ENCODE results near the gene ISCU. TPM values are rescaled to one million over a fixed set of nuclear protein-coding genes. Genes with fewer than 3 reads are reported as not detected.

ISCU gene
- polyA plus RNA-seq, 1 donor (not counting 4 experiments of a cell fraction or from before 2014, with no cell fraction given), result 106 TPM

DNA sequence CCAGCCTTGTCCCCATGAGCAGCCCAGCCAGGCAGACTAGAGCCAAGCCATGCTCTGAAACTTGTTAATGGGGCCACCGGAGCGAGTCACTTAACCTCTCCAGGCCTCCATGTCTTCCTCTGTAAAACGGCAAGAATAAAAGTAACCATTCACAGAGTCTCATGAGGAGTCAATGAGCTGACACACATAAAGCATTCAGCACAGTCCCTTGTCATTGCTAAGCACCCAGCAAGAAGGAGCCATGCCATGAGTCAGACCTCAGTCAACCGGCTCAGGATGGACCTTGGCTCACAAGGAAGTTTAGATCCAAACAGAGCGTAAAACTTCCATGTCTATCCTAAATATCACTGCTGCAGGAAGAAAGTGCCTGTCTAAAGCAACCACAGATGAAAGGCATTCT lies 36.7 kb upstream of the ISCU start:
- dilution Hi-C loops (cut with MboI; ENCODE audit: extremely low pct_ligation_motif_present, low sequenced_read_pairs), result no loop called here
- Histone ChIP-seq H3K79me2 (ENCODE audit: control insufficient read depth, insufficient read depth, low read length) (peaks cover 2% of the 10 kb centered on the region), H3K9ac (ENCODE audit: control insufficient read depth, extremely low read depth, insufficient read depth, low read length) (no peak overlapping the region), H3K4me2 (ENCODE audit: control insufficient read depth, extremely low read depth, insufficient read depth, low read depth, low read length) (no peak overlapping the region), H3K36me3 (ENCODE audit: control insufficient read depth in 2 of 2, extremely low read depth in 1 of 2, insufficient read depth in 2 of 2, low read length in 2 of 2) (peaks cover 52 to 65% of the 10 kb centered on the region in 2 experiments), H3K9me3 (ENCODE audit: control insufficient read depth, low read depth, low read length) (no peaks in the 10 kb centered on the region), H3K4me3 (ENCODE audit: control insufficient read depth in 2 of 3, extremely low read depth in 1 of 3, insufficient read depth in 2 of 3, low read depth in 1 of 3, low read length in 3 of 3) (no peak overlapping the region), H3K9me1 (ENCODE audit: control insufficient read depth, extremely low read depth, insufficient read depth, low read length) (no peaks in the 10 kb centered on the region), H4K20me1 (ENCODE audit: control insufficient read depth, extremely low read depth, insufficient read depth, low read length) (no peaks in the 10 kb centered on the region), H3K4me1 (ENCODE audit: control insufficient read depth, extremely low read depth, insufficient read depth, low read length) (no peaks in the 10 kb centered on the region), H2AFZ (ENCODE audit: control insufficient read depth, low read length) (no peak overlapping the region), H3K27ac (ENCODE audit: control insufficient read depth, insufficient read depth, low read length) (no peak overlapping the region), H3K27me3 (ENCODE audit: control insufficient read depth, extremely low read depth, insufficient read depth, low read length) (no peaks in the 10 kb centered on the region)
- FAIRE-seq (no peak), DNase-seq (ENCODE audit: low read depth, low spot score) (no peak)
- no peak for TF ChIP-seq EZH2 (IDR thresholded peaks at IDR 0.05; ENCODE audit: low read length)
- TF ChIP-seq, protein P1, sequence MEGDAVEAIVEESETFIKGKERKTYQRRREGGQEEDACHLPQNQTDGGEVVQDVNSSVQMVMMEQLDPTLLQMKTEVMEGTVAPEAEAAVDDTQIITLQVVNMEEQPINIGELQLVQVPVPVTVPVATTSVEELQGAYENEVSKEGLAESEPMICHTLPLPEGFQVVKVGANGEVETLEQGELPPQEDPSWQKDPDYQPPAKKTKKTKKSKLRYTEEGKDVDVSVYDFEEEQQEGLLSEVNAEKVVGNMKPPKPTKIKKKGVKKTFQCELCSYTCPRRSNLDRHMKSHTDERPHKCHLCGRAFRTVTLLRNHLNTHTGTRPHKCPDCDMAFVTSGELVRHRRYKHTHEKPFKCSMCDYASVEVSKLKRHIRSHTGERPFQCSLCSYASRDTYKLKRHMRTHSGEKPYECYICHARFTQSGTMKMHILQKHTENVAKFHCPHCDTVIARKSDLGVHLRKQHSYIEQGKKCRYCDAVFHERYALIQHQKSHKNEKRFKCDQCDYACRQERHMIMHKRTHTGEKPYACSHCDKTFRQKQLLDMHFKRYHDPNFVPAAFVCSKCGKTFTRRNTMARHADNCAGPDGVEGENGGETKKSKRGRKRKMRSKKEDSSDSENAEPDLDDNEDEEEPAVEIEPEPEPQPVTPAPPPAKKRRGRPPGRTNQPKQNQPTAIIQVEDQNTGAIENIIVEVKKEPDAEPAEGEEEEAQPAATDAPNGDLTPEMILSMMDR (optimal IDR thresholded peaks at IDR 0.05 in 1 of 3, IDR thresholded peaks at IDR 0.05 in 1 of 3, conservative IDR thresholded peaks at IDR 0.05 in 1 of 3; ENCODE audit: extremely low read depth in 1 of 3, insufficient read depth in 2 of 3, low read length in 3 of 3), result no peak

DNA sequence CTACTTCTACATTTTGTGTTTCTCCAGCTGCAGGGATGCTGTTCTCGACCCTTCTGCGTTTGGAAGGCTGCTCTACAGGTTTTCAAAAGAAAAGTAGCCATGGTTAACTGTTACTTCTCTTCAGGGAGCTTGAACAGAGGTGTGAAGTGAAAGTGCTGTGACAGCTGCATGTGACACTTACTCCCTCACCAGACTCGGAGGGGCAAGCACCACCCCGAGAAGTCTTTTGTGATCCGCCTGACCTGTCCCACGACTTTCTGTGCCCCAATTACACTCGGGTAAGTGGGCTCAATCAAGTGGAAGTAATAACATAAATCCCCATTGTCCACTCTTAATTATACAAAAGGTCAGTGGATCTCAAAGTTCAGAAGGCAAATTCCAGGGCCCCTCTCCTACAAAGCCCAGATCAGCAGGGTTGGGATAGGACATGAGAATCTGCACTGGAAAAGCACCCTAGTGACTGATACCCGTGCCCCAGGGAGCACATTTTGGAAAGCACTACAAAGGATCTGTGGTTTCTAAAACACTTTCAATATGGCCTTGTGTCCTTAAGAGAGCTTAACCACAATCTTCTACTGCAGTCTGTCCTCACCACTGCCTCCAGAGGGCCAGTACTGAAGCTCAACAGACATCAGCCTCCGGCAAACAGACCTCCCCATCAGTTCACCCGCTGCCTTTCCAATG lies 35.8 kb upstream of the ISCU start:
- H3K9me3 ChIP-seq (ENCODE audit: control insufficient read depth, low read depth, low read length), result no peaks in the 10 kb centered on the region
- TF ChIP-seq EZH2 (IDR thresholded peaks at IDR 0.05; ENCODE audit: low read length), result no peak
- TF ChIP-seq, protein P1 (optimal IDR thresholded peaks at IDR 0.05 in 1 of 3, IDR thresholded peaks at IDR 0.05 in 1 of 3, conservative IDR thresholded peaks at IDR 0.05 in 1 of 3; ENCODE audit: extremely low read depth in 1 of 3, insufficient read depth in 2 of 3, low read length in 3 of 3), result no peak
- no peak overlapping the region for H3K4me2 ChIP-seq (ENCODE audit: control insufficient read depth, extremely low read depth, insufficient read depth, low read depth, low read length)
- H3K27ac ChIP-seq (ENCODE audit: control insufficient read depth, insufficient read depth, low read length), result no peak overlapping the region
- no peak for DNase-seq (ENCODE audit: low read depth, low spot score)
- no peak for FAIRE-seq
- H3K27me3 ChIP-seq (ENCODE audit: control insufficient read depth, extremely low read depth, insufficient read depth, low read length), result no peaks in the 10 kb centered on the region
- no peak overlapping the region for H3K4me3 ChIP-seq (ENCODE audit: control insufficient read depth in 2 of 3, extremely low read depth in 1 of 3, insufficient read depth in 2 of 3, low read depth in 1 of 3, low read length in 3 of 3)
- H3K79me2 ChIP-seq (ENCODE audit: control insufficient read depth, insufficient read depth, low read length), result peaks cover 2% of the 10 kb centered on the region
- dilution Hi-C loops (cut with MboI; ENCODE audit: extremely low pct_ligation_motif_present, low sequenced_read_pairs), result no loop called here
- H4K20me1 ChIP-seq (ENCODE audit: control insufficient read depth, extremely low read depth, insufficient read depth, low read length), result no peaks in the 10 kb centered on the region
- H2AFZ ChIP-seq (ENCODE audit: control insufficient read depth, low read length), result no peak overlapping the region
- no peak overlapping the region for H3K9ac ChIP-seq (ENCODE audit: control insufficient read depth, extremely low read depth, insufficient read depth, low read length)
- peaks cover 50 to 65% of the 10 kb centered on the region in 2 experiments for H3K36me3 ChIP-seq (ENCODE audit: control insufficient read depth in 2 of 2, extremely low read depth in 1 of 2, insufficient read depth in 2 of 2, low read length in 2 of 2)
- no peaks in the 10 kb centered on the region for H3K9me1 ChIP-seq (ENCODE audit: control insufficient read depth, extremely low read depth, insufficient read depth, low read length)
- H3K4me1 ChIP-seq (ENCODE audit: control insufficient read depth, extremely low read depth, insufficient read depth, low read length), result no peaks in the 10 kb centered on the region

Measured in keratinocyte (primary cell).